ENCODE results near the gene SLC44A1. TPM values are rescaled to one million over a fixed set of nuclear protein-coding genes. Genes with fewer than 3 reads are reported as not detected.

Gene SLC44A1
- total and polyA plus RNA-seq, 2 of the 13 experiments (the other 11 are each of a cell fraction or from before 2014, with no cell fraction given), result 21.4 to 40.8 TPM

- TF ChIP-seq ZZZ3 (CRISPR knock-in tag; IDR thresholded peaks at IDR 0.05; ENCODE audit: borderline replicate concordance) (no peak), ZNF430 (CRISPR knock-in tag; IDR thresholded peaks at IDR 0.05) (no peak), NPAS2 (CRISPR knock-in tag; IDR thresholded peaks at IDR 0.05; ENCODE audit: borderline replicate concordance) (no peak), ZBTB26 (CRISPR knock-in tag; IDR thresholded peaks at IDR 0.05; ENCODE audit: borderline replicate concordance) (no peak), ONECUT2 (CRISPR knock-in tag; IDR thresholded peaks at IDR 0.05) (no peak), ELK4 (CRISPR knock-in tag; IDR thresholded peaks at IDR 0.05; ENCODE audit: borderline replicate concordance) (no peak), TRAFD1 (CRISPR knock-in tag; IDR thresholded peaks at IDR 0.05; ENCODE audit: borderline replicate concordance) (no peak), ZNF704 (CRISPR knock-in tag; IDR thresholded peaks at IDR 0.05; ENCODE audit: borderline replicate concordance) (no peak)
Observed at GRCh38 chr9:105393576-105394344, 149.3 kb downstream of the SLC44A1 start (continued).
